ENCODE measurements around the gene TFAP2B.

DNA sequence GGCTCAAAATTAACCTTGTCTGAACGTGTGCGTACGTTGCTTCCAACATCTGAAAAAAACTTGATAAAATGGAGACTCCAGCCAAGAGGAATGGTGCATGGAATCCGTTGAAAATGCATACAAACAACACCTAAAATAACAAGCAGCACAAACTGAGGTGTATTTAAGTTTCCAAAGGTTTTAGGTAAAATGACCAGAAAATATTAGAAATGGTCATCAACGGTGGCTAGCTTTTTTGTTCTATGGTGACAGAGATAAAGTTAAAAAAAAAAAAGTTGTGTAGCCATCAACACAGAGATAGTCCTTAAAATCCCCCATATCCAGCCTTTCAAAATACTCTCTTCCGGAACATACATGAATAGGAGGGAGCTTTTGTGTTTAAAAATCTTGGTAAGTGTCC lies 651 bp upstream of the TFAP2B start:
- no peak for TF ChIP-seq ZNF274 (IDR thresholded peaks at IDR 0.05; ENCODE audit: low read depth, low read length)
- no peak for TF ChIP-seq YY1 (IDR thresholded peaks at IDR 0.05; ENCODE audit: insufficient read depth, insufficient read length)

Data from NT2/D1 (cell line).